GOT3 (cell line): ENCODE data around the gene HEPN1.
A peak's percentile ranks its signal among the peaks of the same experiment; 100 is the strongest.

Experiments
- DNase-seq: peaks from one replicate; lab custom pipeline; 2025; ENCODE audit warnings: mixed read lengths; lab: John Stamatoyannopoulos, UW

Gene HEPN1

GRCh38 chr11:124884869-124885479 lies 34.1 kb upstream of the HEPN1 start:
- no peak for DNase-seq

- no peak for DNase-seq
Observed at GRCh38 chr11:124886476-124886875, 32.6 kb upstream of the HEPN1 start.

GRCh38 chr11:124886978-124887666 lies 31.9 kb upstream of the HEPN1 start:
- DNase-seq, result no peak

- no peak for DNase-seq
Observed at GRCh38 chr11:124887667-124888013, 31.4 kb upstream of the HEPN1 start.

- no peak for DNase-seq
Observed at GRCh38 chr11:124889191-124890091, 29.6 kb upstream of the HEPN1 start.

- DNase-seq, result no peak
Observed at GRCh38 chr11:124890151-124890550, 28.9 kb upstream of the HEPN1 start.

GRCh38 chr11:124890683-124891372 lies 28.2 kb upstream of the HEPN1 start:
- no peak for DNase-seq

GRCh38 chr11:124891373-124891861 lies 27.6 kb upstream of the HEPN1 start:
- DNase-seq, result no peak

- no peak for DNase-seq
Observed at GRCh38 chr11:124892146-124892545, 26.9 kb upstream of the HEPN1 start.

- DNase-seq, result no peak
Observed at GRCh38 chr11:124892750-124893454, 26.1 kb upstream of the HEPN1 start.

GRCh38 chr11:124893781-124894401 lies 25.2 kb upstream of the HEPN1 start:
- no peak for DNase-seq

- DNase-seq, result no peak
Observed at GRCh38 chr11:124894606-124895430, 24.2 kb upstream of the HEPN1 start.

GRCh38 chr11:124895471-124895971 lies 23.5 kb upstream of the HEPN1 start:
- DNase-seq, result no peak

- DNase-seq, result no peak
Observed at GRCh38 chr11:124896071-124896750, 22.8 kb upstream of the HEPN1 start.

GRCh38 chr11:124896821-124897391 lies 22.1 kb upstream of the HEPN1 start:
- DNase-seq, result no peak

GRCh38 chr11:124897674-124898262 lies 21.3 kb upstream of the HEPN1 start, which contains the start of gene ROBO4:
ROBO4 (minus strand) TSS chr11:124897865; CDS start chr11:124897795, 70 bp downstream.
- no peak for DNase-seq

- peak; percentile 18 for DNase-seq
Observed at GRCh38 chr11:124898263-124898680, 20.8 kb upstream of the HEPN1 start.

- no peak for DNase-seq
Observed at GRCh38 chr11:124898711-124899110, 20.3 kb upstream of the HEPN1 start.
